MCF 10A (cell line): ENCODE data around the gene GID8. TPM values are rescaled to one million over a fixed set of nuclear protein-coding genes. Genes with fewer than 3 reads are reported as not detected.

Experiments used
- BruUV-seq: library from RNA; stranded (reverse); fragments of 400-500 nt; replicated peaks from 2 replicates; lab custom pipeline; 2021; lab: Mats Ljungman, UMichigan
- CTCF ChIA-PET: fragments of 300-600 bp; sonication (Branson Sonifier 250); formaldehyde crosslinking; extraction: SDS; loops from one replicate; lab custom pipeline; 2021; ENCODE audit warnings: antibody characterized with exemption, inconsistent platforms; lab: Yijun Ruan, JAX
- POLR2A ChIA-PET: fragments of 300-600, 350-650 bp; sonication (Branson Sonifier 250); formaldehyde crosslinking; extraction: SDS; loops from one replicate; lab custom pipeline; 2020; ENCODE audit warnings: antibody characterized with exemption, inconsistent platforms; lab: Yijun Ruan, JAX
- DNase-seq: peaks from one replicate; pipeline ENCODE4 v3.0.0-alpha.2; 2018; ENCODE audit not compliant: unreplicated experiment
- H3K27ac Mint-ChIP-seq: one replicate; pipeline ENCODE4 v1.8.0; 2022; ENCODE audit warnings: mild to moderate bottlenecking, low read depth, mixed read lengths; ENCODE audit not compliant: unreplicated experiment
- H3K27me3 Mint-ChIP-seq: one replicate; pipeline ENCODE4 v1.8.0; 2022; ENCODE audit warnings: mixed read lengths; ENCODE audit not compliant: insufficient read depth, unreplicated experiment
- H3K36me3 Mint-ChIP-seq: one replicate; pipeline ENCODE4 v1.8.0; 2022; ENCODE audit warnings: mild to moderate bottlenecking, moderate library complexity, mixed read lengths; ENCODE audit not compliant: insufficient read depth, unreplicated experiment
- H3K4me1 Mint-ChIP-seq: one replicate; pipeline ENCODE4 v1.8.0; 2022; ENCODE audit warnings: mixed read lengths; ENCODE audit not compliant: insufficient read depth, unreplicated experiment
- H3K4me3 Mint-ChIP-seq: one replicate; pipeline ENCODE4 v1.8.0; 2022; ENCODE audit warnings: mild to moderate bottlenecking, moderate library complexity, mixed read lengths; ENCODE audit not compliant: unreplicated experiment
- H3K9me3 Mint-ChIP-seq: one replicate; pipeline ENCODE4 v1.8.0; 2022; ENCODE audit warnings: mixed read lengths; ENCODE audit not compliant: unreplicated experiment
- CTCF ChIP-seq: fragments of 200-600 bp; IDR thresholded peaks from one replicate; pipeline ENCODE4 v1.8.0; 2022; ENCODE audit warnings: antibody characterized with exemption, mild to moderate bottlenecking; ENCODE audit not compliant: unreplicated experiment
- intact Hi-C: fragments of 100-400 bp; cut with micrococcal nuclease; formaldehyde crosslinking; loops from 2 replicates; pipeline ENCODE4 v1.14.1; 2022
- total RNA-seq: library from RNA; stranded (reverse); gene quantifications from 2 replicates; pipeline ENCODE4 v1.2.3, GENCODE V29; 2022

The GID8 gene
- total RNA-seq, 1 experiment from 2014 or later = 31.6 TPM

GRCh38 chr20:62962221-62962879 is 24.4 kb downstream of the GID8 start:
- DNase-seq = no peak
- Mint-ChIP-seq H3K4me3 (no peak overlapping the region), H3K4me1 (no peaks in the 10 kb centered on the region), H3K27me3 (no peaks in the 10 kb centered on the region), H3K36me3 (no peaks in the 10 kb centered on the region), H3K9me3 (no peaks in the 10 kb centered on the region), H3K27ac (no peak overlapping the region)
- intact Hi-C loops = no loop called here
- no TSS peak for BruUV-seq
- no peak for TF ChIP-seq CTCF
- ChIA-PET CTCF (interaction anchor here (0.8 to 1.6 kb wide), 2 partner anchors 8 to 87 kb away, joined by 3 to 5 read pairs; no protein-coding TSS in a partner anchor), POLR2A (no interaction called here)

- Mint-ChIP-seq H3K9me3 (no peaks in the 10 kb centered on the region), H3K4me3 (no peak overlapping the region), H3K4me1 (no peaks in the 10 kb centered on the region), H3K27me3 (no peaks in the 10 kb centered on the region), H3K36me3 (no peaks in the 10 kb centered on the region), H3K27ac (no peak overlapping the region)
- CTCF ChIA-PET = interaction anchor here (0.6 kb wide), 1 partner anchor 1096 kb away, joined by 3 read pairs; no protein-coding TSS in a partner anchor
- no TSS peak for BruUV-seq
- no peak for TF ChIP-seq CTCF
- no peak for DNase-seq
- POLR2A ChIA-PET = no interaction called here
- intact Hi-C loops = no loop called here
These were observed 25.1 kb downstream of the GID8 start for GRCh38 chr20:62962891-62963613.

GRCh38 chr20:62963614-62964397 is 25.9 kb downstream of the GID8 start:
- Mint-ChIP-seq H3K4me3 (no peak overlapping the region), H3K9me3 (no peaks in the 10 kb centered on the region), H3K27ac (no peak overlapping the region), H3K27me3 (no peaks in the 10 kb centered on the region), H3K36me3 (no peaks in the 10 kb centered on the region), H3K4me1 (no peaks in the 10 kb centered on the region)
- ChIA-PET POLR2A (interaction anchor here (0.6 to 1.1 kb wide), 2 partner anchors 14 to 95 kb away, joined by 3 read pairs; no protein-coding TSS in a partner anchor), CTCF (interaction anchor here (0.6 to 1.5 kb wide), 3 partner anchors 14 to 1095 kb away, joined by 3 to 9 read pairs (median 3); no protein-coding TSS in a partner anchor)
- DNase-seq = no peak
- intact Hi-C loops = no loop called here
- TF ChIP-seq CTCF = no peak
- no TSS peak for BruUV-seq
